Calu3 (cell line): ENCODE measurements around the gene MACROD2. TPM values are rescaled to one million over a fixed set of nuclear protein-coding genes. Genes with fewer than 3 reads are reported as not detected.

Experiments
- BruUV-seq: library from RNA; stranded (reverse); fragments of 400-500 nt; replicated peaks from 2 replicates; lab custom pipeline; 2021; lab: Mats Ljungman, UMichigan
- CTCF ChIA-PET: fragments of 300-600 bp; sonication (Branson Sonifier 250); formaldehyde crosslinking; loops from one replicate; lab custom pipeline; 2022; ENCODE audit warnings: antibody characterized with exemption; lab: Charles Lee
- DNase-seq: peaks from one replicate; pipeline ENCODE4 v3.0.0; 2022
- H3K27ac Mint-ChIP-seq: one replicate; pipeline ENCODE4 v1.8.0; 2022; ENCODE audit warnings: mixed read lengths; ENCODE audit not compliant: unreplicated experiment
- H3K27me3 Mint-ChIP-seq: one replicate; pipeline ENCODE4 v1.8.0; 2022; ENCODE audit warnings: mixed read lengths; ENCODE audit not compliant: unreplicated experiment
- H3K36me3 Mint-ChIP-seq: one replicate; pipeline ENCODE4 v1.8.0; 2022; ENCODE audit warnings: mild to moderate bottlenecking, moderate library complexity, mixed read lengths; ENCODE audit not compliant: insufficient read depth, unreplicated experiment
- H3K4me1 Mint-ChIP-seq: one replicate; pipeline ENCODE4 v1.8.0; 2022; ENCODE audit warnings: mild to moderate bottlenecking, low read depth, mixed read lengths; ENCODE audit not compliant: unreplicated experiment
- H3K4me3 Mint-ChIP-seq: one replicate; pipeline ENCODE4 v1.8.0; 2022; ENCODE audit warnings: mild to moderate bottlenecking, low read depth, moderate library complexity, mixed read lengths; ENCODE audit not compliant: unreplicated experiment
- H3K9me3 Mint-ChIP-seq: one replicate; pipeline ENCODE4 v1.8.0; 2022; ENCODE audit warnings: low read depth, mixed read lengths; ENCODE audit not compliant: unreplicated experiment
- intact Hi-C: fragments of 100-400 bp; cut with micrococcal nuclease; formaldehyde crosslinking; loops from one replicate; pipeline ENCODE4 v1.10.0; 2022; ENCODE audit not compliant: unreplicated experiment
- total RNA-seq: library from RNA; stranded (reverse); gene quantifications from 2 replicates; pipeline ENCODE4 v1.2.3, GENCODE V29; 2022
- TF ChIP-seq, protein P1 (sequence below): fragments of 200-600 bp; IDR thresholded peaks from one replicate; pipeline ENCODE4 v1.8.0; 2022; ENCODE audit warnings: antibody characterized with exemption; ENCODE audit not compliant: unreplicated experiment

MACROD2 gene
- total RNA-seq, 1 experiment from 2014 or later, result 29.4 TPM

- H3K27me3 Mint-ChIP-seq, result no peaks in the 10 kb centered on the region
- H3K4me3 Mint-ChIP-seq, result no peak overlapping the region
Measured at GRCh38 chr20:15209537-15209936, 1214.2 kb downstream of the MACROD2 start.

GRCh38 chr20:15214051-15214450, 1218.7 kb downstream of the MACROD2 start:
- Mint-ChIP-seq H3K27ac (no peak overlapping the region), H3K27me3 (no peaks in the 10 kb centered on the region), H3K9me3 (peaks cover 2% of the 10 kb centered on the region), H3K4me3 (no peak overlapping the region), H3K36me3 (no peaks in the 10 kb centered on the region), H3K4me1 (no peaks in the 10 kb centered on the region)
- TF ChIP-seq, protein P1, sequence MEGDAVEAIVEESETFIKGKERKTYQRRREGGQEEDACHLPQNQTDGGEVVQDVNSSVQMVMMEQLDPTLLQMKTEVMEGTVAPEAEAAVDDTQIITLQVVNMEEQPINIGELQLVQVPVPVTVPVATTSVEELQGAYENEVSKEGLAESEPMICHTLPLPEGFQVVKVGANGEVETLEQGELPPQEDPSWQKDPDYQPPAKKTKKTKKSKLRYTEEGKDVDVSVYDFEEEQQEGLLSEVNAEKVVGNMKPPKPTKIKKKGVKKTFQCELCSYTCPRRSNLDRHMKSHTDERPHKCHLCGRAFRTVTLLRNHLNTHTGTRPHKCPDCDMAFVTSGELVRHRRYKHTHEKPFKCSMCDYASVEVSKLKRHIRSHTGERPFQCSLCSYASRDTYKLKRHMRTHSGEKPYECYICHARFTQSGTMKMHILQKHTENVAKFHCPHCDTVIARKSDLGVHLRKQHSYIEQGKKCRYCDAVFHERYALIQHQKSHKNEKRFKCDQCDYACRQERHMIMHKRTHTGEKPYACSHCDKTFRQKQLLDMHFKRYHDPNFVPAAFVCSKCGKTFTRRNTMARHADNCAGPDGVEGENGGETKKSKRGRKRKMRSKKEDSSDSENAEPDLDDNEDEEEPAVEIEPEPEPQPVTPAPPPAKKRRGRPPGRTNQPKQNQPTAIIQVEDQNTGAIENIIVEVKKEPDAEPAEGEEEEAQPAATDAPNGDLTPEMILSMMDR, result no peak
- CTCF ChIA-PET, result no interaction called here
- DNase-seq, result no peak
- BruUV-seq, result no TSS peak
- intact Hi-C loops, result no loop called here

More at GRCh38 chr20:15209537-15209936, 1214.2 kb downstream of the MACROD2 start:
- no peaks in the 10 kb centered on the region for H3K9me3 Mint-ChIP-seq
- no peak for DNase-seq
- no peaks in the 10 kb centered on the region for H3K36me3 Mint-ChIP-seq
- intact Hi-C loops, result no loop called here
- TF ChIP-seq, protein P1, result no peak
- H3K4me1 Mint-ChIP-seq, result no peaks in the 10 kb centered on the region
- H3K27ac Mint-ChIP-seq, result no peak overlapping the region
- no TSS peak for BruUV-seq
- CTCF ChIA-PET, result no interaction called here

DNA sequence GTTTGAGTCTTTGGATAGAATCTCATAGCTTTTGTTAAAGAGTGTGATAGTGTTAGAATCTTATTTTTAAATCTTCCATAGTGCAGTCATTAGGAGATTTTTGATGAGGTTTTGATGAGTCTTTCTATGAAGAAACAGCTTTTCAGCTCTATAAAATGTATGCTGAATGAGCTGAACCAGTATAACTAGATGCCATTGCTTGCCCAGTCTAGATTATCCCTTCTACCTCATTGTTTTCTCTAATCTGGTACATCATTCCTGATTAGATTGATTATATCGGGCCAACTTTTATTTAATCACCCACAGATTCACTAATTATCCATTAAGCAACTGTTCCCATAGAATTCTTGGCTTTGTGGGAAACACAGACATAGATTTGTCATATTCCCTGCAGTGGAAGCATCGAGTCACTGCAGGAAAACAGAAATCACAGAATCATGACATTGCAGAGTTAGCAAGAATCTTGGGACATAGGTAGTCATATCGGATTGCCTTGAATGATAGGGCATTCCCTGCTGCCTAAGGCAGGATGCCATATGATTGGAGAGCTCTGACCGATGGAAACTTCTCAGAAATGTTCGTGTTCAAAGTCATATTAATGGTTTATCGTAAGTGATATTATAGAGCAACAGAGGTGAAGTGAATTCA, 1224.8 kb downstream of the MACROD2 start:
- TF ChIP-seq, protein P1, result no peak
- Mint-ChIP-seq H3K27ac (no peak overlapping the region), H3K27me3 (no peaks in the 10 kb centered on the region), H3K36me3 (no peaks in the 10 kb centered on the region), H3K9me3 (peaks cover 2% of the 10 kb centered on the region), H3K4me3 (no peak overlapping the region), H3K4me1 (no peaks in the 10 kb centered on the region)
- intact Hi-C loops, result no loop called here
- no TSS peak for BruUV-seq
- CTCF ChIA-PET, result no interaction called here
- DNase-seq, result no peak

GRCh38 chr20:15220778-15221565, 1225.7 kb downstream of the MACROD2 start:
- no peak for DNase-seq
- Mint-ChIP-seq H3K4me3 (no peak overlapping the region), H3K27ac (no peak overlapping the region), H3K36me3 (no peaks in the 10 kb centered on the region), H3K27me3 (no peaks in the 10 kb centered on the region), H3K9me3 (peaks cover 2% of the 10 kb centered on the region), H3K4me1 (no peaks in the 10 kb centered on the region)
- no TSS peak for BruUV-seq
- TF ChIP-seq, protein P1, result no peak
- intact Hi-C loops, result no loop called here
- CTCF ChIA-PET, result no interaction called here
